OCI-LY1 (cell line): ENCODE results near the gene PDK4.

Experiments used
- H2AFZ ChIP-seq: fragments of 200-600 bp; sonication (generic), shearing (Covaris generic); 2 replicates; pipeline ENCODE4 v1.6.0; 2014; ENCODE audit warnings: antibody characterized with exemption, mild to moderate bottlenecking, low read length
- H3F3A ChIP-seq: fragments of 200-600 bp; sonication (generic), shearing (Covaris generic); 2 replicates; pipeline ENCODE4 v1.6.0; 2014; ENCODE audit warnings: mild to moderate bottlenecking, antibody characterized with exemption, low read length, moderate library complexity; ENCODE audit not compliant: insufficient read depth
- H3K27ac ChIP-seq: fragments of 200-600 bp; sonication (generic); 2 replicates; pipeline ENCODE4 v1.5.1; 2014; ENCODE audit warnings: low read length, mixed run types, mild to moderate bottlenecking, low read depth; ENCODE audit not compliant: poor library complexity, severe bottlenecking
- H3K27me3 ChIP-seq: fragments of 200-600 bp; sonication (generic); 2 replicates; pipeline ENCODE4 v1.6.0; 2014; ENCODE audit warnings: antibody characterized with exemption, mild to moderate bottlenecking, low read length, moderate library complexity; ENCODE audit not compliant: insufficient read depth
- H3K36me3 ChIP-seq: fragments of 200-600 bp; sonication (generic); 2 replicates; pipeline ENCODE4 v1.6.1; 2014; ENCODE audit warnings: mild to moderate bottlenecking, antibody characterized with exemption, low read length, moderate library complexity, mixed read lengths; ENCODE audit not compliant: insufficient read depth
- H3K4me1 ChIP-seq: fragments of 200-600 bp; sonication (generic); 2 replicates; pipeline ENCODE4 v1.5.1; 2014; ENCODE audit warnings: mild to moderate bottlenecking, low read length, moderate library complexity; ENCODE audit not compliant: insufficient read depth, severe bottlenecking
- H3K4me2 ChIP-seq: fragments of 200-600 bp; sonication (generic), shearing (Covaris generic); 2 replicates; pipeline ENCODE4 v1.6.1; 2014; ENCODE audit warnings: low read length
- H3K4me3 ChIP-seq: fragments of 200-600 bp; sonication (generic); 2 replicates; pipeline ENCODE4 v1.5.1; 2014; ENCODE audit warnings: low read length, low read depth, mild to moderate bottlenecking, mixed read lengths; ENCODE audit not compliant: poor library complexity, severe bottlenecking
- H3K79me2 ChIP-seq: fragments of 200-600 bp; shearing (Covaris generic); 2 replicates; pipeline ENCODE4 v1.6.1; 2016; ENCODE audit warnings: mixed run types, low read length, mixed read lengths; ENCODE audit not compliant: insufficient read depth
- H3K9ac ChIP-seq: fragments of 200-600 bp; sonication (generic), shearing (Covaris generic); 2 replicates; pipeline ENCODE4 v1.6.1; 2014; ENCODE audit warnings: mild to moderate bottlenecking, low read length, mixed read lengths
- H3K9me2 ChIP-seq: fragments of 200-600 bp; sonication (generic), shearing (Covaris generic); 2 replicates; pipeline ENCODE4 v1.6.1; 2014; ENCODE audit warnings: low read depth, mild to moderate bottlenecking, low read length, mixed read lengths
- H3K9me3 ChIP-seq: fragments of 200-600 bp; shearing (Covaris generic); 2 replicates; pipeline ENCODE4 v1.6.1; 2014; ENCODE audit warnings: low read length, mixed read lengths
- H4K20me1 ChIP-seq: fragments of 200-600 bp; sonication (generic), shearing (Covaris generic); 2 replicates; pipeline ENCODE4 v1.6.0; 2016; ENCODE audit warnings: mild to moderate bottlenecking, low read length; ENCODE audit not compliant: insufficient read depth
- EZH2 ChIP-seq: fragments of 200-600 bp; sonication (generic), shearing (Covaris generic); IDR thresholded peaks from 2 replicates; pipeline ENCODE4 v1.8.0; 2017; ENCODE audit warnings: borderline replicate concordance, mixed run types, mild to moderate bottlenecking, antibody characterized with exemption, low read length, moderate library complexity, mixed read lengths
- TF ChIP-seq, protein P1 (sequence below): fragments of 200-600 bp; sonication (generic), shearing (Covaris generic); IDR thresholded peaks from 2 replicates; pipeline ENCODE4 v1.5.1; 2017; ENCODE audit warnings: mild to moderate bottlenecking, antibody characterized with exemption, low read length, moderate library complexity, mixed read lengths

The PDK4 gene

DNA sequence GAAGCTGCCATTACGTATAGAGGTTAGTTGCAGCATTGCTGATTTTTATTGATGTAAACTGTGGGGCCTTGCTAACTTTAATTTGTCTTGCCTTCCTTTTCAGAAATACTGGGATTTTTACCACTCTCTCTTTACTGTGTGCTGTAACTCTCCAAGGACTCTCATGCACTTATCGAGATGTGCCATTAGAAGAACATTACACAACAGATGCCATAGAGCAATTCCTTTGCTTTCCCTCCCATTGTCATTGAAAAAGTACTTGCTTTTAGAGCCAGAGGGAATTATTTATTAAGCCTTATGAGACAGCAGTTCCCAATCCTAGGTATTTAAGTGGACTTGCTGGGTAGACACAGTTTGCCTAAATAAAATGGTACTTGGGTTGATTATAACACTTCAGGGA lies 58.8 kb downstream of the PDK4 start:
- Histone ChIP-seq H3K36me3 (no peaks in the 10 kb centered on the region), H3K79me2 (no peaks in the 10 kb centered on the region), H3K9me2 (no peaks in the 10 kb centered on the region), H3K4me3 (no peak overlapping the region), H3K27ac (no peak overlapping the region), H2AFZ (no peak overlapping the region), H3K9me3 (no peaks in the 10 kb centered on the region), H3F3A (no peaks in the 10 kb centered on the region), H3K9ac (no peak overlapping the region), H4K20me1 (no peaks in the 10 kb centered on the region), H3K27me3 (no peaks in the 10 kb centered on the region), H3K4me1 (no peaks in the 10 kb centered on the region), H3K4me2 (no peak overlapping the region)
- TF ChIP-seq, protein P1, sequence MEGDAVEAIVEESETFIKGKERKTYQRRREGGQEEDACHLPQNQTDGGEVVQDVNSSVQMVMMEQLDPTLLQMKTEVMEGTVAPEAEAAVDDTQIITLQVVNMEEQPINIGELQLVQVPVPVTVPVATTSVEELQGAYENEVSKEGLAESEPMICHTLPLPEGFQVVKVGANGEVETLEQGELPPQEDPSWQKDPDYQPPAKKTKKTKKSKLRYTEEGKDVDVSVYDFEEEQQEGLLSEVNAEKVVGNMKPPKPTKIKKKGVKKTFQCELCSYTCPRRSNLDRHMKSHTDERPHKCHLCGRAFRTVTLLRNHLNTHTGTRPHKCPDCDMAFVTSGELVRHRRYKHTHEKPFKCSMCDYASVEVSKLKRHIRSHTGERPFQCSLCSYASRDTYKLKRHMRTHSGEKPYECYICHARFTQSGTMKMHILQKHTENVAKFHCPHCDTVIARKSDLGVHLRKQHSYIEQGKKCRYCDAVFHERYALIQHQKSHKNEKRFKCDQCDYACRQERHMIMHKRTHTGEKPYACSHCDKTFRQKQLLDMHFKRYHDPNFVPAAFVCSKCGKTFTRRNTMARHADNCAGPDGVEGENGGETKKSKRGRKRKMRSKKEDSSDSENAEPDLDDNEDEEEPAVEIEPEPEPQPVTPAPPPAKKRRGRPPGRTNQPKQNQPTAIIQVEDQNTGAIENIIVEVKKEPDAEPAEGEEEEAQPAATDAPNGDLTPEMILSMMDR = no peak
- no peak for TF ChIP-seq EZH2

DNA sequence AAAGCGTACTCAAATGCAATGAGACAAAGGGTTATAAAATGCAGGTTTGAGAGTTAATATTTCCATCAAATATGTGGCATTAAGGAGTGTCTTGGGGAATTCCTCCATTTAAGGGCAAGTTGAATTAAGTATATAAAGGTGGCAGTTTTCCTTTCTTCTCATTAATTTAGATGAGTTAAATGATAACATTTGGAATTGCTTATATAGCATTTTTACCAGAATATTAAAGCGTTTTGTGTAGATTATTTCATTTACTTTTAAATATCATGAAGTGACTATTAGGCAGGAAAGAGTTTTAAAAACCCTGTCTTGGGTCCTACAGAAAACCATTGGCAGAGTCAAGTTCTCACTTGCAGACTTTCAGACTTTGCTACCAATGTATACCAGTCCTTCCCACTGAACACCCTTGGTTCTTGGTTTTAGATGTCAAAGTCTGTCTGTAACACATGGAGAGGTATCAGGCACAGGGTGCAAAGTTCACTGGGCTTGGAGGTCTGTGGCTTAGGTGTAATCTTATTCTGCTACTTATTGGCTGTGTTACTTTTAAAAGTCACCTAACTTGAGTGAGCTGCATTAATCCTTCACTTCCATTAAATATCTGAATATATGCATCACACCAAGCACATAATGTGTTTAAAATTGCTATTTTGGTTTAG lies 59.5 kb downstream of the PDK4 start:
- Histone ChIP-seq H3K27me3 (no peaks in the 10 kb centered on the region), H3K4me1 (no peaks in the 10 kb centered on the region), H3K36me3 (no peaks in the 10 kb centered on the region), H4K20me1 (no peaks in the 10 kb centered on the region), H3F3A (no peaks in the 10 kb centered on the region), H3K4me3 (no peak overlapping the region), H3K4me2 (no peak overlapping the region), H3K9me2 (no peaks in the 10 kb centered on the region), H3K9me3 (no peaks in the 10 kb centered on the region), H2AFZ (no peak overlapping the region), H3K79me2 (no peaks in the 10 kb centered on the region), H3K9ac (no peak overlapping the region), H3K27ac (no peak overlapping the region)
- no peak for TF ChIP-seq EZH2
- TF ChIP-seq, protein P1 = no peak

DNA sequence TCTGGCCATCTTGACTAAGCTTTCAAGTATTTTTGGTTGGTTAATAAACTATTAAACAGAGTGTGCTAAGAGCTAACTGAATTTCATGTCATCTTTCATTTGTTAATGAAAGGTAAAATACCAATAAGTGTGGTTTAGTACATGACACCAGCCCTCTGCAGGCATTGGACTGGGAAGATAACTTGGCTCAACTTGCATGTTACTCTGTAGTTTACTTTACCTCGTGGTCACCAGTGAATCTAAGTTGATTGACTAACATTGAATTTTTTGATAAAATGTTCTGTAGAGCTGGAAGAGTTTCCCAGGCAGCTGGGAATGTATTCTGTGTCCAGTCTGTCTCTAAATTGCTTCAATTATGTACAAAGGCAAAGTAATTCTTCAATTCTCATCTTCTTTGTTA lies 60.7 kb downstream of the PDK4 start:
- no peaks in the 10 kb centered on the region for H3K4me1 ChIP-seq
- H3K4me3 ChIP-seq = no peak overlapping the region
- no peak overlapping the region for H3K27ac ChIP-seq
- H3F3A ChIP-seq = no peaks in the 10 kb centered on the region
- H3K9ac ChIP-seq = no peak overlapping the region
- H3K9me3 ChIP-seq = no peaks in the 10 kb centered on the region
- no peaks in the 10 kb centered on the region for H3K36me3 ChIP-seq
- TF ChIP-seq, protein P1 = no peak
- no peak for TF ChIP-seq EZH2
- H3K79me2 ChIP-seq = no peaks in the 10 kb centered on the region
- H3K9me2 ChIP-seq = no peaks in the 10 kb centered on the region
- no peaks in the 10 kb centered on the region for H4K20me1 ChIP-seq
- H3K4me2 ChIP-seq = no peak overlapping the region
- no peak overlapping the region for H2AFZ ChIP-seq
- no peaks in the 10 kb centered on the region for H3K27me3 ChIP-seq
